Immature natural killer cell (primary cell): ENCODE results near the gene PTPRB. TPM values are rescaled to one million over a fixed set of nuclear protein-coding genes. Genes with fewer than 3 reads are reported as not detected.

ENCODE experiments used
- DNase-seq, 3 donors: peaks; one replicate each; pipeline ENCODE4 v3.0.0; 2022; ENCODE audit warnings: mixed read lengths in 1 of 3
- H3K27ac Mint-ChIP-seq, 6 donors: one replicate each; pipeline ENCODE4 v1.8.0; 2020; ENCODE audit warnings: mixed read lengths in 6 of 6, mild to moderate bottlenecking in 5 of 6, inconsistent platforms in 4 of 6, moderate library complexity in 3 of 6
- H3K27me3 Mint-ChIP-seq, 3 donors: one replicate each; pipeline ENCODE4 v1.8.0; 2020 to 2021; ENCODE audit warnings: low read depth in 3 of 3, mild to moderate bottlenecking in 3 of 3, mixed read lengths in 3 of 3, moderate library complexity in 3 of 3, inconsistent platforms in 1 of 3
- H3K36me3 Mint-ChIP-seq, 3 donors: one replicate each; pipeline ENCODE4 v1.8.0; 2020; ENCODE audit warnings: mixed read lengths in 3 of 3, inconsistent platforms in 2 of 3, mild to moderate bottlenecking in 2 of 3
- H3K4me1 Mint-ChIP-seq, 2 donors: one replicate each; pipeline ENCODE4 v1.8.0; 2020; ENCODE audit warnings: inconsistent platforms in 2 of 2, mild to moderate bottlenecking in 2 of 2, mixed read lengths in 2 of 2, moderate library complexity in 1 of 2
- H3K4me3 Mint-ChIP-seq, 5 donors: one replicate each; pipeline ENCODE4 v1.8.0; 2020; ENCODE audit warnings: mild to moderate bottlenecking in 5 of 5, mixed read lengths in 5 of 5, inconsistent platforms in 3 of 5, moderate library complexity in 3 of 5
- H3K9me3 Mint-ChIP-seq, 6 donors: one replicate each; pipeline ENCODE4 v1.8.0; 2020; ENCODE audit warnings: mild to moderate bottlenecking in 6 of 6, mixed read lengths in 6 of 6, inconsistent platforms in 4 of 6, moderate library complexity in 3 of 6
- polyA plus RNA-seq, 3 donors: library from polyadenylated mRNA; unstranded; fragments of 300-500 nt; fragmentation: Illumina TruSeq; gene quantifications; one replicate each; pipeline ENCODE4 v1.2.3, GENCODE V29; 2021

PTPRB gene
- polyA plus RNA-seq, 3 donors from 2014 or later: 1.2 to 1.8 (median 1.5) TPM

DNA sequence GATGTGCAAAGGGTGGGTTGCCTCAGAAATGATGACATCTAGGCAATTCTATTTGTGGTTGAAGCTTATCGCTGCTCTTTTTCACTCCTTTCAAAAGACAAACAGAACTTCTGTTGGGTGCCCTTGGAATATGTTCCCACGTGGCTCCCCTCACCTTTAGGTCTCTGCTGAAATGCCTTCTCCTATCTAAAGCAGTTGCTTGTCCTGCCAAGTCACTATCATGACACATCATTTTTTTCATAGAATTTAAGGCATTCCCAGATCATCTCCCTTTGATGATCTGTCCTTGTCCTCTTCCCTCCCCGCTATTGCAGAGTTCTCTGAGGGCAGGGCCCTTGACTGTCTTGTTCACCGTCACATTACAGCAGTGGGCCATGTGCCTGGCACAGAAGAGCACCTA lies 75.7 kb downstream of the PTPRB start:
- Mint-ChIP-seq H3K27ac (no peak overlapping the region), H3K4me1 (no peaks in the 10 kb centered on the region), H3K36me3 (peaks cover 6 to 32% (median 22%) of the 10 kb centered on the region in 3 donors), H3K9me3 (no peaks in the 10 kb centered on the region), H3K27me3 (peaks cover 0 to 2% (median 0%) of the 10 kb centered on the region in 3 donors), H3K4me3 (no peak overlapping the region)
- DNase-seq: no peak

DNA sequence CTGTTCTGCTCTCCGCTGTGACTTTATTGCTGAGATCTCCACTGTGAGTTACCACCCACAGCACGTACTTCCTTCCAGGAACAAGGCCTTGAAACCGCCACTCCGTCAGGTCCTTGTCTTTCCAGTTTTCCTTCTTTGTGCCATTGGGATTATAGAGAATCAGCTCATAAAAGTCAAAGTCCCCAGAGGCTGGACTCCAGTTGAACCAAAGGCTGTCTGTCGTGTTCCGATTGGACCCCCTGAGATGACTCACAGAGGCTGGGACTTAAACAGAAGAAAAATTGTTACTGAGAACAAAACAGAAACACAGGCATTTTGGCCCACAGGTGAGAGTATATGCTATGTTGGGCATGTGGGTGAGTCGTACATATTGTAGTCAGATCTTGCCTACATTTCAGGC lies 76.6 kb downstream of the PTPRB start:
- H3K27me3 Mint-ChIP-seq: peaks cover 0 to 2% (median 0%) of the 10 kb centered on the region in 3 donors
- H3K9me3 Mint-ChIP-seq: no peaks in the 10 kb centered on the region
- H3K27ac Mint-ChIP-seq: no peak overlapping the region
- H3K4me1 Mint-ChIP-seq: no peaks in the 10 kb centered on the region
- no peak for DNase-seq
- peaks cover 5 to 34% (median 20%) of the 10 kb centered on the region in 3 donors for H3K36me3 Mint-ChIP-seq
- no peak overlapping the region for H3K4me3 Mint-ChIP-seq

DNA sequence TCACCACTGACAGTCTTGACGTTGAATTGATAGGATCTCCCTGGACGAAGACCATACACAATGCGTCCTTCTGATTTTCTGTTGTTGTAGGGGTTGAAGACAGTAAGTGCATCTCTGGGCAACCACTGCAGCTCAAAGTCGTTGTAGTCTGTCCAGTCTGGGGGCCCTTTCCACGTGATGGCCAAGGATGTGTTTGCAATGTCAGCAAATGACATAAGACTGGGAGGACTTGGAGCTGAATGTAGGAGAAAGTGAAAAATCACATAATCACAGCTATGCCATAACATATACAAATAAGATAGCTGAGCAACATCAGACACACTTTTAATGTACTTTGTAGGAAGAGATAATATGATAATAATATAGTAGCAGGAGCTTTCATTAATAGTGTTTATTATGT lies 77.8 kb downstream of the PTPRB start:
- DNase-seq: no peak
- H3K4me1 Mint-ChIP-seq: no peaks in the 10 kb centered on the region
- no peak overlapping the region for H3K4me3 Mint-ChIP-seq
- H3K27ac Mint-ChIP-seq: no peak overlapping the region
- H3K27me3 Mint-ChIP-seq: peaks cover 0 to 2% (median 0%) of the 10 kb centered on the region in 3 donors
- H3K36me3 Mint-ChIP-seq: peaks cover 0 to 25% (median 16%) of the 10 kb centered on the region in 3 donors
- H3K9me3 Mint-ChIP-seq: no peaks in the 10 kb centered on the region

DNA sequence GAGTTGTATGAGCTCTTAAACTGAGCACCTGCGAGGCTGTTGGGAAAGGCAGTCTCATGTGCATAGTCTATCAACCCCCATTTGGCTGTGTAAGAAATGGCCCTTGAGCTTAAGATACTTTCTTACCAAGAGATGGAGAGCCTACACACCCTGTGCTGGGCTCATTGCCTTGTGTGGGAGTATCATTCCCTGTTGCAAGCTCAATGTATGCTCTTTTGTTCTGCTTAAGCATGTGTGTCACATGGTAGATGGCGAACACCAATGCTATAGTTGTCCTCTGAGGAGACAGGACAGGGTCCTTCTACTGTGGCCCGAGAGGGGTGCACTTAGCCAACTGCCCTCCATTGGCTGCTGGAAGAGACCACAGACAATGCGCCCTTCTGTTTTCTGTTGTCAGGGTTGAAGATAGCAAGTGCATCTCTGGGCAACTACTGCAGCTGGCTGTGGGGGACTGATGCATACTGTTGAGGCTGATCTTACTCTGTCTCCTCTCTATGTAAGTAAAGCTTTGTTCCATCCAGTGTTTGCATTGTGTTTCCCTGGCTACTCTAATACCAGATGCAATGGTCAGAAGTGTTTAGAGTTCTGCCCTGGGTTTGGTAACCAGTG lies 79.5 kb downstream of the PTPRB start:
- no peak for DNase-seq
- H3K36me3 Mint-ChIP-seq: peaks cover 0 to 21% (median 16%) of the 10 kb centered on the region in 3 donors
- no peak overlapping the region for H3K27ac Mint-ChIP-seq
- H3K4me1 Mint-ChIP-seq: no peaks in the 10 kb centered on the region
- H3K4me3 Mint-ChIP-seq: no peak overlapping the region
- H3K27me3 Mint-ChIP-seq: no peaks in the 10 kb centered on the region
- no peaks in the 10 kb centered on the region for H3K9me3 Mint-ChIP-seq

DNA sequence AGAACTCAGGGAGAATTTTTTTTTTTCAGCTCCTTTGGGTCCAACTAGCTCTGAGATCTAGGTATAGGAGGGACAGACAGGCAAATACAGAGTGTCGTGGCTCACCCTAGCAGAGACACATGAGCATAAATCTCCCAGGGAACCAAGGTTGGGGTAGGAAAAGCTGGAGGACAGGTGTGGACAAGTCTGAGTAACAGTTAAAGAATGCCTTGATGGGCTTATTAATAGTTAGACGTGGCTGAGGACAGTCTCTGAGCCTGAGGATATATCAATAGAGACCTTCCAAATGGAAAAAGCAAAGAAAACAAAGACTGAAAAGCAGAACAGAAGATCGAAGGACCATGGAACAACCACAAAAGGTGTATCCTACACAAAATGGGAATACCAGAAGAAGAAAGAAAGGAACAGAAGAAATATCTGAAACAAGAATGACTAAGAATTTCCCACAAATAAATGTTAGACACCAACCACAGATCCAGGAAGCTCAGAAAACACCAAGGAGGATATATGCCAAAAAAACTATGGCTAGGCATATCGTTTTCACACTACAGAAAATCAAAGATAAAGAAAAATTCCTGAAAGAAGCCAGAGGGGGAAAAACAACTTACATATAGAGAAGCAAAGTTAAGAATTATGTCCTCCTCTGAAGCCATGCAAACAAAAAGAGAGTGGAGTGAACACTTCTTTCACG lies 80.9 kb downstream of the PTPRB start:
- Mint-ChIP-seq H3K9me3 (no peaks in the 10 kb centered on the region), H3K27me3 (no peaks in the 10 kb centered on the region), H3K4me1 (no peaks in the 10 kb centered on the region), H3K36me3 (peaks cover 2 to 22% (median 19%) of the 10 kb centered on the region in 3 donors), H3K27ac (no peak overlapping the region), H3K4me3 (no peak overlapping the region)
- DNase-seq: no peak

DNA sequence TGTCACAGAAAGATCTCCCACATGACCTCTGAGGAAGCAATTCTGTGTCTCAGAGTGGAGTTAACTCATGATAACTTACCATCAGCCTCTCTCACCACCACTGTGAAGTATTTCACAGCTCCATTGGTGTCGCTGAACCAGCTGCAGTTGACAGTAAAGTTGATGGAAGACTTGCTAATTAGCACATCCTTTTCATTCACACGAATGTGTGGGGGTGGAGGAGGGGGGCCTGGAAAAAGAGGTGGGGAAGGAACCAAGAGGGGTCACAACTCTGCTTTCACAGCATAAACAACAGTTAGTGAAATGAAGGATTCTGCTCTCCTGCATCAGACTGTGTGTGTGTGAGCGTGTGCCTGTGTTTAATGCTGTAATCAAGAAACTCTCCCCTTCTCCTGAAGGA lies 82.1 kb downstream of the PTPRB start:
- Mint-ChIP-seq H3K4me3 (no peak overlapping the region), H3K27me3 (no peaks in the 10 kb centered on the region), H3K4me1 (no peaks in the 10 kb centered on the region), H3K27ac (no peak overlapping the region), H3K9me3 (no peaks in the 10 kb centered on the region), H3K36me3 (peaks cover 7 to 23% (median 15%) of the 10 kb centered on the region in 3 donors)
- DNase-seq: no peak

DNA sequence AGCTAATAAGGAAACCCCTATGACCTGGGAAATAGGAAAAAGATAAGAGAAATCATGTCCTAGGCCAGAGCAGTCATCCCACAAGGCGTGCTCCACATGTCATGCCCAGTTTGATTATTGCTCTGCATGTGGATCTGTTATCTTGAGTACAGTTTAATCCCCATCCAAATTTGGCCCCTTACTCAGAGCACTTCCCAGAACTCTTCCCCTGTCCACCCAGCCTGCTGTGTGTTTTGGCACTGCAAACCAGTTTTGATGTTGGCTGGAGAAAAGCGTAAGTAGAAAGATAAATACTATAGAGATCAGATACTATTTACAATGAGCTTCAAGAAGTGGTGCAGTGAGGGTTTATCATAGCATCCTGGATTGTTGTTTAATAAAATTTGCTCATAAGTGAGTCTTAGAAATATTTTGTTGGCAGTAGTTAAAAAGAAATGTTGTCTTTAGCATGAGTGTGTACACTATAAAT lies 83.8 kb downstream of the PTPRB start:
- Mint-ChIP-seq H3K27ac (no peak overlapping the region), H3K4me3 (no peak overlapping the region), H3K36me3 (peaks cover 11 to 20% (median 11%) of the 10 kb centered on the region in 3 donors), H3K9me3 (no peaks in the 10 kb centered on the region), H3K27me3 (peaks cover 0 to 1% (median 0%) of the 10 kb centered on the region in 3 donors), H3K4me1 (peaks cover 0 to 8% of the 10 kb centered on the region in 2 donors)
- no peak for DNase-seq

DNA sequence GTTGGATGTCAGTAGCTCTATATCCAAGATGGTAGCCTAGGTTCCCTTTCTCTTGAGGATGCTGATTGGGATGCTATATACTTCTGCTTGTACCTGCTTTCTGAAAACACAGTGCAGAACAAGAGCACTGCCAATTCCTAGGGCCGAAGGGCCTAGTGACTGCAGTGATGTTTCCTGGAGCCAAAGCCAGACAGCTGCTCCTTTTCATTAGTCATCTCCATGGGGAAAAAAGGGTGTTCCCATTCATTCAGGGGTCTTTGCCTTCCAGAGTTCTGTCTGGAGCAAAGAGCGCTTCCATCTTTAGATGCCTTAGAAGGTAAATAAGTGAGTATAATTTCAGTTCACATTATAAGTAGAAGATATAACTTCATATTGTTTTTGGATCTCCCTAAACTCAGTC lies 85.5 kb downstream of the PTPRB start:
- no peak for DNase-seq
- peaks cover 11 to 20% (median 11%) of the 10 kb centered on the region in 3 donors for H3K36me3 Mint-ChIP-seq
- no peak overlapping the region for H3K27ac Mint-ChIP-seq
- H3K4me3 Mint-ChIP-seq: no peak overlapping the region
- peaks cover 0 to 2% (median 1%) of the 10 kb centered on the region in 3 donors for H3K27me3 Mint-ChIP-seq
- H3K9me3 Mint-ChIP-seq: no peaks in the 10 kb centered on the region
- peaks cover 0 to 8% of the 10 kb centered on the region in 2 donors for H3K4me1 Mint-ChIP-seq

DNA sequence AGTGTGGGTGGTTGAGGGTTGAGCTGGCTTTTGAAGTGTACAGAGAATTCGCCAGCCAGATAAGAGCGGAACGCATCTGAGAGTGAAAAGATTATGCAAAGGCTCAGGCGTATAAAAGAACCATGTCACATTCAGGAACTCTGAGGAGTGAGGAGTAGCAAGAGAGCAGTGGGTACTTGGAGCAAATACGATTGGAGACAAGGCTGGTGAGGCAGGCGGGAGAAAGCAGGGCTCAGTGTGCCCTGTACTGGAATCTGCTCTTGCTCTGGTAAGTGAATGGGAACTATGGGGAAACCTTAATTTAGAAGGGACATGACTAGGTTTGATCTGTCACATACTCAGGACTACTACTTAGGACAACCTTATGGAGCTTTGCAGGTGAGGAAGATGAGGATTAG lies 87.0 kb downstream of the PTPRB start:
- H3K4me1 Mint-ChIP-seq: peaks cover 0 to 8% of the 10 kb centered on the region in 2 donors
- peaks cover 0 to 2% (median 0%) of the 10 kb centered on the region in 6 donors for H3K9me3 Mint-ChIP-seq
- H3K27me3 Mint-ChIP-seq: peaks cover 0 to 8% (median 1%) of the 10 kb centered on the region in 3 donors
- no peak overlapping the region for H3K4me3 Mint-ChIP-seq
- peaks cover 15 to 20% (median 15%) of the 10 kb centered on the region in 3 donors for H3K36me3 Mint-ChIP-seq
- no peak for DNase-seq
- no peak overlapping the region for H3K27ac Mint-ChIP-seq

DNA sequence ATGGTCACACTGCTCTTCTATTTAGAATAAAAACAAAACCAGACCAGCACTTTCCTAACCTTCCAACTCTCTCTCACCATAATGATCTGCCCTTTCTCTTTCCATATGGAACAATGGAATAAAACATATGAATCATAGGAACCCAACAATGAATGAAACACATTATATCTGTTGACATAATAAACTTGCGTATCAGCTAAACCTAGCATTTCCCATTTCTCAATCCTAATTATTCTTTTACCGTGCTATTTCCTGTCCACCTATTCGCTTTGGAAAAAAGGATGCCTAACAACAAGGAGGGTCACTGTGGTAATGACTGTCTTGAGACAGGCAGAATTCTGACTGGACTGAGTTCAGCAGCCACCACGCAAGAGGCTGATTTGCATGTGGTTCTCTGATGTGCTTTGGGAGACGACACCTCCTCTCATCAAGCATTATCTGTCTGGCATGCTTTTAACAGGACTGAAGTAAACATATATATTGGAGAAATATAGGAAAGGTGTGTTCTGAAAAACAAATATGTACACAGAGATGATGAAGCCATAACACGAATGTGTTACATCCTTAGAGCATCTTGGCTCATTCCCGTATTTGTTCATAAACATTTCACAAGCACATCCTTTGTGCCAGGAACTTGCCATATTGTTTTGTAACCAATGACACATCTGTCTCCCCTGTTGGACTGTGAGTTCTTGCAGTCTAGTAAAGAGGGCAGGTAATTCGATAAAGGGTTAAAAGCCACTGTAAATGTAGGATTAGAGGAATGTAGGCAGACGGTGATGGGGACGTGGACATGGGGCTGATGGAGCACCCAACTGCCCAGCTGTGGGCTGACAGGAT lies 87.7 kb downstream of the PTPRB start:
- DNase-seq: no peak
- Mint-ChIP-seq H3K27ac (no peak overlapping the region), H3K9me3 (peaks cover 0 to 2% (median 0%) of the 10 kb centered on the region in 6 donors), H3K4me3 (no peak overlapping the region), H3K27me3 (peaks cover 0 to 8% (median 1%) of the 10 kb centered on the region in 3 donors), H3K36me3 (peaks cover 15 to 20% (median 15%) of the 10 kb centered on the region in 3 donors), H3K4me1 (peaks cover 0 to 8% of the 10 kb centered on the region in 2 donors)

DNA sequence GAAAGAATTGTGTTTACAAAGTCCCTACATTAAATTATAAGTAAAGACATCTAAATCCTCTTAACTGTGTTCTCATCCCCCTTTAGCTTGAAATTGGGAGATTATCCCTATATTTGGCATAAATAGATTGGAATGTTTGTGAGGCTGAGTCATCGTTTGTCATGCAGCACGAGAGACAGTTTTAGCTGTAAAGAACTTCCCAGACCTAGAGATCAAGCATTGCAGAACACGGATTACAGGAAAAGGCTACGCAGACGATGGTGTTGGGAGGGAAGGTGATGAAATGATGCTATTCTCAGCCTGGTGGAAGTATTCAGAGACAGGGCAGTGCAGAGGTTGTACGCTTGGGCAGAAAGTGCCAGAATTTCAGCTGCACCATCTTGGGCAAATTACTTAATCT lies 93.8 kb downstream of the PTPRB start:
- Mint-ChIP-seq H3K36me3 (peaks cover 3 to 13% (median 4%) of the 10 kb centered on the region in 3 donors), H3K4me1 (no peaks in the 10 kb centered on the region), H3K4me3 (no peak overlapping the region), H3K27me3 (peaks cover 0 to 8% (median 0%) of the 10 kb centered on the region in 3 donors), H3K9me3 (peaks cover 0 to 2% (median 0%) of the 10 kb centered on the region in 6 donors), H3K27ac (no peak overlapping the region)
- no peak for DNase-seq

DNA sequence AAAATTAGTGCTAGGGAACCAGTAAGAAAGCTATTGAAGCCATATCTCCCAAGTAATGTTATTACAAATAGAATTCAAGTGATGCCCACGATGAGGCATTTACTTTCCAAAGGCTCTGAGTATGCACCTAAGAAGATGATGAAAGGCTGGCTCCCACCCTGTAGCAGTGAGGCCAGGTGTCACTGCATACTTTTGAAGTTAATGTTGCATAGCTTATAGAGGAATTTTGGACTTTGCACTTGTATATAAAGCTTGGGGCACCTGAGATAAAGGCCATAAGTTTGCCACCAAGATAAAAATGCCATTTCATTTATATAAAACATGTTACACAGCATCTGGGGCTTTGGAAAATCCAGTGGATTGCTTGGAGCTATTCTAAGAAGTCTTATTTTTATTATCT lies 96.2 kb downstream of the PTPRB start:
- DNase-seq: no peak
- no peaks in the 10 kb centered on the region for H3K4me1 Mint-ChIP-seq
- H3K27me3 Mint-ChIP-seq: peaks cover 0 to 5% (median 0%) of the 10 kb centered on the region in 3 donors
- H3K27ac Mint-ChIP-seq: no peak overlapping the region
- peaks cover 0 to 2% (median 0%) of the 10 kb centered on the region in 6 donors for H3K9me3 Mint-ChIP-seq
- H3K36me3 Mint-ChIP-seq: peaks cover 8 to 18% (median 11%) of the 10 kb centered on the region in 3 donors
- no peak overlapping the region for H3K4me3 Mint-ChIP-seq

DNA sequence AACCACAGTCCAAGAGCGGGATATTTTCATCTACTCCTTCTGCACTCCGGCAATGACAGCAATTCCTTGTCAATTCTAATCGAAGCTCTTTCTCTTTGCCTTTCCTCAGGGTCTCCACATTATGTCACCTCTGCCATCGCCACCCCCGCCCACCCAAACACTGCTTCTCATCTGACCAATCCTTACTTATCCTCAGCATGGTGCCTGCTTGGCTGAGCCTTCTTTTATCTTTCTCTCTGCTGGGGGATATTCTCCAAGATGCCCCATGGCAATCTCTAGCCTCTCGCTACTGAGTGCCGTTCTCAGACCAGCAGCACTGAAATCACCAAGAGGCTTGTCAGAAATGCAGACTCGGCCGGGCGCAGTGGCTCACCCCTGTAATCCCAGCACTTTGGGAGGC lies 100.6 kb downstream of the PTPRB start:
- Mint-ChIP-seq H3K27ac (no peak overlapping the region), H3K36me3 (peaks cover 10 to 30% (median 16%) of the 10 kb centered on the region in 3 donors), H3K27me3 (peaks cover 0 to 2% (median 0%) of the 10 kb centered on the region in 3 donors), H3K9me3 (peaks cover 0 to 1% (median 0%) of the 10 kb centered on the region in 6 donors), H3K4me1 (no peaks in the 10 kb centered on the region), H3K4me3 (no peak overlapping the region)
- DNase-seq: no peak
